Activated CD4-positive, alpha-beta T cell treated with anti-CD3 and anti-CD28 coated beads for 1 hour (primary cell): ENCODE measurements around the gene DAP.

Experiments
- DNase-seq: peaks from one replicate; pipeline ENCODE4 v3.0.0-alpha.2; 2020

Gene DAP

GRCh38 chr5:10708189-10708944 lies 52.7 kb downstream of the DAP start:
- no peak for DNase-seq

GRCh38 chr5:10707198-10708142 lies 53.6 kb downstream of the DAP start:
- DNase-seq: no peak

- DNase-seq: no peak
Observed at GRCh38 chr5:10706326-10706725, 54.7 kb downstream of the DAP start.

- no peak for DNase-seq
Observed at GRCh38 chr5:10705747-10706146, 55.3 kb downstream of the DAP start.

GRCh38 chr5:10704949-10705621 lies 55.9 kb downstream of the DAP start:
- DNase-seq: no peak

GRCh38 chr5:10703676-10704075 lies 57.4 kb downstream of the DAP start:
- no peak for DNase-seq

- no peak for DNase-seq
Observed at GRCh38 chr5:10702911-10703491, 58.0 kb downstream of the DAP start.

GRCh38 chr5:10702040-10702629 lies 58.9 kb downstream of the DAP start:
- no peak for DNase-seq

- no peak for DNase-seq
Observed at GRCh38 chr5:10701567-10702039, 59.4 kb downstream of the DAP start.

GRCh38 chr5:10700516-10700915 lies 60.5 kb downstream of the DAP start:
- DNase-seq: no peak

- DNase-seq: no peak
Observed at GRCh38 chr5:10699987-10700386, 61.0 kb downstream of the DAP start.

- DNase-seq: no peak
Observed at GRCh38 chr5:10699281-10699874, 61.7 kb downstream of the DAP start.

GRCh38 chr5:10695759-10696543 lies 65.1 kb downstream of the DAP start:
- DNase-seq: no peak

GRCh38 chr5:10695055-10695649 lies 65.9 kb downstream of the DAP start:
- DNase-seq: no peak

- no peak for DNase-seq
Observed at GRCh38 chr5:10691826-10692785, 68.9 kb downstream of the DAP start.

- DNase-seq: no peak
Observed at GRCh38 chr5:10690460-10691440, 70.3 kb downstream of the DAP start.

GRCh38 chr5:10689391-10690081 lies 71.5 kb downstream of the DAP start:
- no peak for DNase-seq
